ENCODE results near the gene RSBN1.

DNA sequence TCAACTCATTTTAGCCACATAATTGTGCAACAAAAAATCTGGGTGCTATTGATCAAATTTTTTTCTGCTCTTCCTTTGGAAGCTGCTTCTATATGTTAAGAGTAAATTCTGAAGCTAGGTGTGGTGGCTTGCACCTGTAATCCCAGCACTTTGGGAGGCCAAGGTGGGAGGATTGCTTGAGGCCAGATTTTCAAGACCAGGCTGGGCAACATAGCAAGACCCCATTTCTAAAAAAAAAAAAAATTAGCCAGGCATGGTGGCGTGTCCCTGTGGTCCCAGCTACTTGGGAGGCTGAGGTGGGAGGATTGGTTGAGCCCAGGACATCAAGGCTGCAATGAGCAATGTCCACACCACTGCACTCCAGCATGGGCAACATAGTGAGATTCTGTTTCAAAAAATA, 24.3 kb upstream of the RSBN1 start:
- no peak for TF ChIP-seq EZH2 (IDR thresholded peaks at IDR 0.05; ENCODE audit: low read length, missing control alignments)
- TF ChIP-seq, protein P1, sequence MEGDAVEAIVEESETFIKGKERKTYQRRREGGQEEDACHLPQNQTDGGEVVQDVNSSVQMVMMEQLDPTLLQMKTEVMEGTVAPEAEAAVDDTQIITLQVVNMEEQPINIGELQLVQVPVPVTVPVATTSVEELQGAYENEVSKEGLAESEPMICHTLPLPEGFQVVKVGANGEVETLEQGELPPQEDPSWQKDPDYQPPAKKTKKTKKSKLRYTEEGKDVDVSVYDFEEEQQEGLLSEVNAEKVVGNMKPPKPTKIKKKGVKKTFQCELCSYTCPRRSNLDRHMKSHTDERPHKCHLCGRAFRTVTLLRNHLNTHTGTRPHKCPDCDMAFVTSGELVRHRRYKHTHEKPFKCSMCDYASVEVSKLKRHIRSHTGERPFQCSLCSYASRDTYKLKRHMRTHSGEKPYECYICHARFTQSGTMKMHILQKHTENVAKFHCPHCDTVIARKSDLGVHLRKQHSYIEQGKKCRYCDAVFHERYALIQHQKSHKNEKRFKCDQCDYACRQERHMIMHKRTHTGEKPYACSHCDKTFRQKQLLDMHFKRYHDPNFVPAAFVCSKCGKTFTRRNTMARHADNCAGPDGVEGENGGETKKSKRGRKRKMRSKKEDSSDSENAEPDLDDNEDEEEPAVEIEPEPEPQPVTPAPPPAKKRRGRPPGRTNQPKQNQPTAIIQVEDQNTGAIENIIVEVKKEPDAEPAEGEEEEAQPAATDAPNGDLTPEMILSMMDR (conservative IDR thresholded peaks at IDR 0.05 in 1 of 2, IDR thresholded peaks at IDR 0.05 in 1 of 2; ENCODE audit: low read depth in 1 of 2, low read length in 2 of 2): no peak

Data from fibroblast of lung (primary cell).